T-helper 17 cell (primary cell): ENCODE results near the gene VWA5B2. TPM values are rescaled to one million over a fixed set of nuclear protein-coding genes. Genes with fewer than 3 reads are reported as not detected.
A peak's percentile ranks its signal among the peaks of the same experiment; 100 is the strongest.

Experiments used
- ATAC-seq: fragments of 150-1000 bp; cut with Tn5 transposase; 2 replicates; pipeline ENCODE4 v1.10.0; 2021; ENCODE audit warnings: mild to moderate bottlenecking, moderate library complexity
- DNase-seq, 3 donors: peaks; one replicate each; pipeline versions ENCODE4 v3.0.0 to v3.0.0-alpha.2; 2020 to 2021
- H3K9me3 ChIP-seq: one replicate; pipeline ENCODE4 v1.7.0; 2013; ENCODE audit warnings: low read length, mild to moderate bottlenecking; ENCODE audit not compliant: control insufficient read depth, poor library complexity, severe bottlenecking
- H3K27ac Mint-ChIP-seq: one replicate; pipeline ENCODE4 v1.8.0; 2022; ENCODE audit warnings: mild to moderate bottlenecking, moderate library complexity, mixed read lengths
- H3K27me3 Mint-ChIP-seq: one replicate; pipeline ENCODE4 v1.8.0; 2022; ENCODE audit warnings: mixed read lengths
- H3K36me3 Mint-ChIP-seq: one replicate; pipeline ENCODE4 v1.8.0; 2022; ENCODE audit warnings: low read depth, mixed read lengths
- H3K4me1 Mint-ChIP-seq: one replicate; pipeline ENCODE4 v1.8.0; 2022; ENCODE audit warnings: mild to moderate bottlenecking, mixed read lengths
- H3K4me3 Mint-ChIP-seq: one replicate; pipeline ENCODE4 v1.8.0; 2022; ENCODE audit warnings: mild to moderate bottlenecking, moderate library complexity, mixed read lengths
- total RNA-seq, 4 donors: library from RNA in 2 of 4; stranded (reverse) in 2 of 4; gene quantifications; one replicate each; pipeline ENCODE4 v1.2.3 and lab custom pipeline; 2022 to 2026

VWA5B2 gene
- total RNA-seq, 2 donors from 2014 or later = not detected

DNA sequence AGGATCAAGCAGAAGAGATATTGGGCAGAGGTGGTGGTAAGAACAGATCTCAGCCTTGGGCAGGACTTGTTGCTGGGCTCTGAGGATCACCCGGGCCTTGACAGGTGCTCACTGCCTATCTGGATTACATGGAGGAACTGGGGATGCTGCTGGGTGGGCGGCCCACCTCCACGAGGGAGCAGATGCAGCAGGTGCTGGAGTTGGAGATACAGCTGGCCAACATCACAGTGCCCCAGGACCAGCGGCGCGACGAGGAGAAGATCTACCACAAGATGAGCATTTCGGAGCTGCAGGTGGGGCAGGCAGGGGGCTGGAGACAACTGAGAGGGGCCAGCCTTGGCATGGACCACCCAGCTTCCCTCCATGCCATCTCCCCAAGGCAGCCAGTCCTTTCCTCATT lies 54.3 kb downstream of the VWA5B2 start:
- DNase-seq (no peak), ATAC-seq (no peak)
- no peaks in the 10 kb centered on the region for H3K9me3 ChIP-seq
- Mint-ChIP-seq H3K27ac (no peak overlapping the region), H3K36me3 (peaks cover 5% of the 10 kb centered on the region), H3K27me3 (peaks cover 62% of the 10 kb centered on the region), H3K4me3 (no peak overlapping the region), H3K4me1 (peaks cover 2% of the 10 kb centered on the region)

DNA sequence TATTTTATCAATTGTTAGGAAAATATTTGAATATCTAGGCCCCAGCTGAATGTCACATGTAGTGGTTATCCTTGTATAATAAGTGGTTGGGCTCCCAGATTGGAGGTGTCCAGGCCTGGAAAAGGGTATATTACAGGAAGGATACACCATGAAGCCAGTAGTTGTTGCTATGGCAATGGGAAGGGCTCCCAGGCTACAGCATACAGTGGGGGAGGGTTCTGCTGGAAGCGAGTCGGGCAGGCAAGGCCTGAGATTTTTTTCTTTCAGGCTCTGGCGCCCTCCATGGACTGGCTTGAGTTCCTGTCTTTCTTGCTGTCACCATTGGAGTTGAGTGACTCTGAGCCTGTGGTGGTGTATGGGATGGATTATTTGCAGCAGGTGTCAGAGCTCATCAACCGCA lies 55.3 kb downstream of the VWA5B2 start:
- H3K27ac Mint-ChIP-seq = no peak overlapping the region
- peaks cover 52% of the 10 kb centered on the region for H3K27me3 Mint-ChIP-seq
- DNase-seq (no peak), ATAC-seq (no peak)
- peaks cover 2% of the 10 kb centered on the region for H3K4me1 Mint-ChIP-seq
- H3K4me3 Mint-ChIP-seq = no peak overlapping the region
- H3K9me3 ChIP-seq = no peaks in the 10 kb centered on the region
- H3K36me3 Mint-ChIP-seq = peaks cover 5% of the 10 kb centered on the region

GRCh38 chr3:184289426-184289938 lies 60.1 kb downstream of the VWA5B2 start:
- H3K4me1 Mint-ChIP-seq = peaks cover 2% of the 10 kb centered on the region
- H3K27me3 Mint-ChIP-seq = peaks cover 36% of the 10 kb centered on the region
- peak; percentile 73 for ATAC-seq
- H3K27ac Mint-ChIP-seq = no peak overlapping the region
- peak in 2 of 3 donors; percentile 33 to 45 for DNase-seq
- H3K9me3 ChIP-seq = no peaks in the 10 kb centered on the region
- H3K4me3 Mint-ChIP-seq = no peak overlapping the region
- H3K36me3 Mint-ChIP-seq = peaks cover 5% of the 10 kb centered on the region

DNA sequence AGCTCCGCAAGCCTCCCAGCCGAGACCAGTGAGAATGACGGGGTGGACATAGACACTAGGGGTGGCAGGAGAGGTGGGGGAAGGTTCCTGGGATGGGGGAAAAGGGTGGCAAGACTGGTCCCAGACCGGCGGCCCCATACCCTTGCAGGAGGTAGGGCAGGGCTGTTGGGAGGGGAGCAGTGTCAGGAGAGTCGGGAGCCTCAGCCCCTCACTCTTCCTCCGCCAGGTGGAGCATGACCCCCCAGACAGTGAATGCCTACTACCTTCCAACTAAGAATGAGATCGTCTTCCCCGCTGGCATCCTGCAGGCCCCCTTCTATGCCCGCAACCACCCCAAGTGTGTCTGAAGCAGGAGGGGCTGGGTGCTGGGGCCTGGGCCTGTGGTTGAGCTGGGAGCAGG lies 60.9 kb downstream of the VWA5B2 start:
- peaks cover 29% of the 10 kb centered on the region for H3K27me3 Mint-ChIP-seq
- H3K4me3 Mint-ChIP-seq = no peak overlapping the region
- no peaks in the 10 kb centered on the region for H3K9me3 ChIP-seq
- no peak overlapping the region for H3K27ac Mint-ChIP-seq
- H3K4me1 Mint-ChIP-seq = peaks cover 2% of the 10 kb centered on the region
- H3K36me3 Mint-ChIP-seq = peaks cover 5% of the 10 kb centered on the region
- DNase-seq = no peak
- no peak for ATAC-seq

- Mint-ChIP-seq H3K36me3 (peaks cover 1% of the 10 kb centered on the region), H3K27ac (no peak overlapping the region), H3K4me3 (no peak overlapping the region), H3K4me1 (peaks cover under 1% of the 10 kb centered on the region), H3K27me3 (peaks cover 20% of the 10 kb centered on the region)
- ATAC-seq (no peak), DNase-seq (no peak)
- no peaks in the 10 kb centered on the region for H3K9me3 ChIP-seq
Observed at GRCh38 chr3:184291044-184291737, 61.8 kb downstream of the VWA5B2 start.

Other genes starting within 250 kb of the VWA5B2 start
- 10 to 100 TPM; 17.5 to 17.6 TPM for gene ABCC5, start 211.7 kb upstream of the VWA5B2 start, total RNA-seq
- not detected for gene HTR3D, start 197.8 kb upstream of the VWA5B2 start, total RNA-seq
- gene HTR3C, start 176.5 kb upstream of the VWA5B2 start, total RNA-seq = not detected
- not detected for gene HTR3E, start 132.5 kb upstream of the VWA5B2 start, total RNA-seq
- gene EIF2B5, start 94.2 kb upstream of the VWA5B2 start, total RNA-seq = 10 to 100 TPM; 49.5 to 53.8 TPM
- 10 to 100 TPM; 31.5 to 42.9 TPM for gene DVL3, start 74.2 kb upstream of the VWA5B2 start, total RNA-seq
- gene AP2M1, start 54.7 kb upstream of the VWA5B2 start, total RNA-seq = 100 to 1,000 TPM; 120 to 164 TPM
- gene ABCF3, start 43.4 kb upstream of the VWA5B2 start, total RNA-seq = 100 to 1,000 TPM; 118 to 120 TPM
- gene ALG3, start 19.4 kb downstream of the VWA5B2 start, total RNA-seq = 10 to 100 TPM; 17.6 to 24.1 TPM
- gene EEF1AKMT4, start 20.1 kb downstream of the VWA5B2 start, total RNA-seq = under 1 TPM; 0.45 to 0.65 TPM
- gene CAMK2N2, start 32.0 kb downstream of the VWA5B2 start, total RNA-seq = under 1 TPM; 0.20 to 0.31 TPM
- not detected for gene ECE2, start 46.4 kb downstream of the VWA5B2 start, total RNA-seq
- gene PSMD2, start 69.7 kb downstream of the VWA5B2 start, total RNA-seq = 100 to 1,000 TPM; 149 to 171 TPM
- 100 to 1,000 TPM; 226 to 236 TPM for gene EIF4G1, start 85.0 kb downstream of the VWA5B2 start, total RNA-seq
- gene FAM131A, start 108.0 kb downstream of the VWA5B2 start, total RNA-seq = 10 to 100 TPM in 1 of 2 donors, 1 to 10 TPM in 1; 7.9 to 10.9 TPM
- gene CLCN2, start 132.0 kb downstream of the VWA5B2 start, total RNA-seq = 1 to 10 TPM; 4.6 TPM
- 10 to 100 TPM; 28.6 to 38.3 TPM for gene POLR2H, start 132.1 kb downstream of the VWA5B2 start, total RNA-seq
- gene THPO, start 148.6 kb downstream of the VWA5B2 start, total RNA-seq = not detected
- not detected for gene CHRD, start 150.5 kb downstream of the VWA5B2 start, total RNA-seq